ENCODE measurements around the gene STAT3.

GRCh38 chr17:42275527-42276358 lies 112.5 kb downstream of the STAT3 start:
- TF ChIP-seq POLR2AphosphoS5 (IDR thresholded peaks at IDR 0.05; ENCODE audit: low read depth) = no peak
- TF ChIP-seq CTCF (IDR thresholded peaks at IDR 0.05; ENCODE audit: insufficient read depth, low read length) = no peak
- TF ChIP-seq, protein P1, sequence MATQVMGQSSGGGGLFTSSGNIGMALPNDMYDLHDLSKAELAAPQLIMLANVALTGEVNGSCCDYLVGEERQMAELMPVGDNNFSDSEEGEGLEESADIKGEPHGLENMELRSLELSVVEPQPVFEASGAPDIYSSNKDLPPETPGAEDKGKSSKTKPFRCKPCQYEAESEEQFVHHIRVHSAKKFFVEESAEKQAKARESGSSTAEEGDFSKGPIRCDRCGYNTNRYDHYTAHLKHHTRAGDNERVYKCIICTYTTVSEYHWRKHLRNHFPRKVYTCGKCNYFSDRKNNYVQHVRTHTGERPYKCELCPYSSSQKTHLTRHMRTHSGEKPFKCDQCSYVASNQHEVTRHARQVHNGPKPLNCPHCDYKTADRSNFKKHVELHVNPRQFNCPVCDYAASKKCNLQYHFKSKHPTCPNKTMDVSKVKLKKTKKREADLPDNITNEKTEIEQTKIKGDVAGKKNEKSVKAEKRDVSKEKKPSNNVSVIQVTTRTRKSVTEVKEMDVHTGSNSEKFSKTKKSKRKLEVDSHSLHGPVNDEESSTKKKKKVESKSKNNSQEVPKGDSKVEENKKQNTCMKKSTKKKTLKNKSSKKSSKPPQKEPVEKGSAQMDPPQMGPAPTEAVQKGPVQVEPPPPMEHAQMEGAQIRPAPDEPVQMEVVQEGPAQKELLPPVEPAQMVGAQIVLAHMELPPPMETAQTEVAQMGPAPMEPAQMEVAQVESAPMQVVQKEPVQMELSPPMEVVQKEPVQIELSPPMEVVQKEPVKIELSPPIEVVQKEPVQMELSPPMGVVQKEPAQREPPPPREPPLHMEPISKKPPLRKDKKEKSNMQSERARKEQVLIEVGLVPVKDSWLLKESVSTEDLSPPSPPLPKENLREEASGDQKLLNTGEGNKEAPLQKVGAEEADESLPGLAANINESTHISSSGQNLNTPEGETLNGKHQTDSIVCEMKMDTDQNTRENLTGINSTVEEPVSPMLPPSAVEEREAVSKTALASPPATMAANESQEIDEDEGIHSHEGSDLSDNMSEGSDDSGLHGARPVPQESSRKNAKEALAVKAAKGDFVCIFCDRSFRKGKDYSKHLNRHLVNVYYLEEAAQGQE (IDR thresholded peaks at IDR 0.05; ENCODE audit: insufficient replicate concordance, low read depth) = no peak
